Suppressor macrophage (primary cell): ENCODE data around the gene KCNQ1OT1.

ENCODE experiments used
- DNase-seq, 4 experiments: peaks; one replicate each; pipeline ENCODE4 v3.0.0-alpha.2; 2020 to 2022

Gene KCNQ1OT1

DNA sequence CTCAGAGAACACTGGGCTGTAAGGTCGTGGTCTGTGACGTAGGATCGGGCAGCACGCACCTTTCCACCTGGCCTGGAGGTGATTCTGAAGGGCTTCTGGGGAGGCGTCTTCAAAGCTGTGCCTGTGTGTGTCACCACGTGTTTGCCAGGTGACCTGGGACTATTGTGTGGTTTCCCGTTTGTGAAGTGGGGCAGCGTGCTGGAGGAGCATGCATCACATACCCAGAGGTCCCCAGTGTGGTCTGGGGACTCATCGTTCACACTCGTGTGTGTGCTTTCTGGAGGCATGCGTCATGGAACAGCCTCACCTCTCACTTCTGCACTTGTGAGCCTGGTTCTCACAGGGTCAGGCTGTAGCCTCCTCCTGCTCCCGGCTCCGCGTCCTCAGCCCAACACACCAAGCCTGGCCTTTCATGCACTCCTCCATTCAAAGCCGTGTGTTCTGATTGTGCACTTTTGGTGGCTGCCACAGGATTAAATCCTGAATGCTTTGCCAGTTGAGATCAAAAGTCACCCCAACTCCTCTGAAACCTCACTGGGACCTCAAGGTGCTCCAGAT is 106.3 kb downstream of the KCNQ1OT1 start:
- no peak for DNase-seq

DNA sequence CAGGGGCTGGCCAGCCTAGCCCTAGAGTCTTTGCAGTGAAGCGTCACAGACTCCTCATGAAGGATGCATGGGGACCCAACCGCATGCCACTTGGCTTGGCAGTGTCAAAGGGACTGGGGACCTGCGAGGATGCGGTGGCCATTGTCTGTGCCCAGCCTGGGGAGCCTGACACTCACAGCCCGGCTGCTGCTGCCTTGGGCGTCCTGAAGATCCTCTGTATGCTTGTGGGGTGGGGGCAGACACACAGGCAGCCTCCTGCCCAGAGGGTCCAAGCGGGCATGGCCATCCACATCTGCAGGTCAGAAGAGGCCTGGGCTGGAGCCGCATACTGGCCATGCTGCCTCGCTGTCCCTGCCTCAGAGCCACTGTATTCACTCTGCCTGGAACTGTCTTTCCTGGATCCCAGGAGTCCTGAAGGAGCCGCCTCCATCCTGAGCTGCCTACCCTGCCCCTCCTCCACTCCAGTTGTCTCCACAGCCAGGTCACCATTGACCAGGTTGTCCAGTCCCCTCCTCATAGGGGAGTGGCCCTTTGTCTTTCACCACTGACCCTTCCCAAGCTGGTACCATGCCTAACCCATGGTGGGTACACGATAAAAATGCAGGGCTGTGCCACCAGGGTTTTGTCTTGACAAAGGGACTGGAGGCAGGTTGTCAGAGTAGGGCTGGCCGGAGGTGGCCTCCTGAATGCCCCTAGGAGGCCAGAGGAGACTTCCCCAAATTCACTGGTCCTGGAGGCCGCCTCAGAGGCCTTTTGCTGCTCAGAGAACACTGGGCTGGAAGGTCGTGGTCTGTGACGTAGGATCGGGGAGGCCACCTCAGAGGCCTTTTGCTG is 107.0 kb downstream of the KCNQ1OT1 start:
- DNase-seq: no peak

DNA sequence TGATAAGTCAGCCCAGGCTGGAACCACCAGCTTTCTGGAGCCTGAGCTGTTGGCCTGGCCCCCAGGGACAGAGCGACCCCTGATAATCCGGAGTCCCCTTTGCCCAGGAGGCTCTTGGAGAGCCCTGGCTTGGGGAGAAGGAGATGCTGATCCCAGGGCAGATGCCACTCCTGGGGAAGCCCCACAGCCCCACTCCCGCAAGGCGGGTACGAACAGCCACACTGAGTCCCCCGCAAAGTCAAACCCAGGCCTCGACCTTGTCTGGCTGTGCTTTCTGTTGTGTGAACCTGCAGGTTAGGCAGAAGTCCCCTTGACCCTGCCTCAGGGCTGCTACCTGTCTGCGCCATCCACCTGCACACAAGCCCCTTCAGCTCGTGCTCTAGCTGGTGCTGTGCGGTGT is 108.0 kb downstream of the KCNQ1OT1 start:
- no peak for DNase-seq

DNA sequence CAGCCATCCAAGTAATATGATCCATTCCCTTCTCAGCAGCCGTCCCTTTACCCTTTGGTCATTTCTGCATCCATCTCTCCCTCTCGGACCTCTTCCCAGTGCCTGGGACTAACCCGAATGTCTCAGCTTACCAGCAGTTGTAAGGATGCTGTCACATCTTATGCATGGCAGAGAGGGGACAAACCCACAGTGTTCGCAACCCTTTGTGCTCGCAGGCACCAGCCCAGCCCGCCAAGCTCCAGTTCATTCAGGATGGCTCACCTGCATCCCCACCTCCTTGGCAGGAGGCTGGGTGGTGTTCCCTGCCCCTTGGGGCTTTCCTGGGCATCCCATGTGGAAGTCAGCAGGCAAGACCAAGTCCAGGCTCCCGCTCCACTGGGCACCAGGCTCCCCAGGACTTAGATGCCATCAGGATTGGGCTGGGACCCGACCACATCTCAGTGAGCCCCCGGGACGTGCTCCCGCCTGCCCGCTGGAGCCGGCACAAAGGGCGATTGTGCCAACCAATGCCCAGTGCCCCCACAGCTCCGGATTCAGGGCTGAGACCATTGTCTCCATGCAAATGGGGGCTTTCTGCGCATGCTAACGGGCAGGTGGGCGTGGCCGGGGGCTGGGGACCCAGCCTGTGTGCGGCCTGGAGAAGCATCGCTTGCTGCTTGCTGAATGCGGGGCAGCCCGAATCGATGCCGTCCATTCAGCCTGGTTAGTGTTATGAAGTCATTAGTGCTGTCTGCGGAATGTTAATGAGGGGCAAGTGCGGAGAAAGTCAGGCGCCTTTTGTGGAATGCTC is 108.6 kb downstream of the KCNQ1OT1 start:
- no peak for DNase-seq

DNA sequence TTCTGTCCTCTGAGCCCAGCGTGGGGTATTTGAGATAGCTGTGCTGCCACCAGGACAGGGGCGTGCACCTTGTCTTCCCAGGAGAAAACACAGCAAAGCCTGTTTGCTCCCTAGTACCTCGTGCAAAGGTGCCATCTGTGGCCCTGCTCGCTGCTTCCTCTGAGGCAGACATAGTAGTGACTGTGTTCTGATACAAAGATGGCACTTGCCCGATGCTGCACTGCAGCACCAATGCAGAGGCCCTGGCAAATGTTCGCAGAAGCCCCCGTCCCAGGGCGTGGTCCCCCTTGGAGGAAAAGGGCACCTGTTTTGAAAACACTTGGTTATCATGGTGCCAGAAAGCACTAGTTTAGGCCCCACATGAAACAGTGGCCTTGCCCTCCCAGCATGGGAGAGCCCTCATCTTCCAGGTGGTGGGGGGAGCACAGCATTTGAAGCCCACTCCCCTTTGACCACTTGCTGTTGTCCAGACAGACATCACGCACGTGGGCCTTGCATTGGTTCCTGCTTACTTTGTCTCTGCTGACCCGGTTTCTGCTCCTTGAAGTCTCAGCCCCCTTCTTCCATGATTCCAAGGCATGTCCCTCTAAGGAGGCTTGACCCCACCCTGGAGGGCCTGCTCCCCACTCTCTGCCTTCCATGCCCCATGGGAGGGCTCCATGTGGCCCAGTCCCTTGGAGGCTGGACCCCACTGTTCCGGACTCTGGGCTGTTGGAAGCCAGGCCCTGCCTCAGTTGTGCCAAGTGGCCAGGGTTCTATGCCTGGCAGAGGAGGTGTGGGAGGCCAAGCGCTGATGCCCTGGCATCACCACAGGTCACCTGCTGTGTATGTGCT is 109.4 kb downstream of the KCNQ1OT1 start:
- no peak for DNase-seq

DNA sequence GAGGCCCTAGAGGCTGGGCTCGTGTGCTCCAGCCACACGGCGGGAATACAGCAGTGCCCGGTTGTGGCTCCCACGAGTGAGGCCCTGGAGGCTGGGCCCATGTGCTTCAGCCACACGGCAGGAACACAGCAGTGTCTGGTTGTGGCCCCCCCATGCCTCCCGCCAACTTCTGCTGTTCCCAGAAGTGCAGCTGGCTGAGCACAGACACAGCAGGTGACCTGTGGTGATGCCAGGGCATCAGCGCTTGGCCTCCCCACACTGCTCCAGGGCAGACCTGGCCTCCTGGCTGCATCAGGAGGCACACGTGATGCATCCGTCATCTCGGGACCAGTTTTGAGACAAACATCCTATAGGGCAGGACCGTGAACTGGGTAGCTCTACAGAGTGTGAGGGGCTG is 110.3 kb downstream of the KCNQ1OT1 start:
- no peak for DNase-seq

DNA sequence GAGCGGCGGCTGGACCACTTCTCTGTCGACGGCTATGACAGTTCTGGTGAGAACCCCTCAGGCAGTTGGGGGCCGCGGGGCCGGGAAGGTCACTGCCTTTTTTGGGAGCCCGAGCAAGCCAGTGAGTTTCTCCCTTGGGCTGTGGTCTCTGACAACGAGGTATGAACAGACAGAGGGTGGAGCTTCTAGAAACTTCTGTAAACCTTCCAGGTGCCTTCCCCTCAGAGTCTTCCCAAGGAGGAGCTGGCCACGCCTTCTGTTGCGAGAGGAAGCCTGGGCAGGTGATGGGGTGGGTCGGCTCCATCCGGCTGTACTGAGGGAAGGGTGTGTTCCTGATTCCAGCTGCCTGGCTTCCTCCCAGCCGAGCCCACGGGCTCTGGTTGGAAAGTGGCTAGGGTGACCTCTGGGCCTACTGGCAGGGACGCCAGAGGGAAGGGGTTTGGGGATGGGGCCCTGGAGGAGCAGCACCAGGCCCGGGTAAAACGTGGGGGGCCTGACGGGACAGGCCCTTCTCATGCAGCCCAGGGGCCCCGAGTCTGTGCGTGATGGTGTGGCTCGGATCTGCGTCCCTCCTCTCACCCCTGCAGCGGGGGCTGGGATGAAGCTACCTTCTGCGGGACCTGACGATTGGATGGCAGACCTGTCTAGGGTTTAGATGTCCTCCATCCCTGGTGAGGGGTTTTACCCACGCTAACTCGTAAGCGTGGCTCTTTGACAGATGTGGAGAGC is 110.8 kb downstream of the KCNQ1OT1 start:
- DNase-seq: no peak

DNA sequence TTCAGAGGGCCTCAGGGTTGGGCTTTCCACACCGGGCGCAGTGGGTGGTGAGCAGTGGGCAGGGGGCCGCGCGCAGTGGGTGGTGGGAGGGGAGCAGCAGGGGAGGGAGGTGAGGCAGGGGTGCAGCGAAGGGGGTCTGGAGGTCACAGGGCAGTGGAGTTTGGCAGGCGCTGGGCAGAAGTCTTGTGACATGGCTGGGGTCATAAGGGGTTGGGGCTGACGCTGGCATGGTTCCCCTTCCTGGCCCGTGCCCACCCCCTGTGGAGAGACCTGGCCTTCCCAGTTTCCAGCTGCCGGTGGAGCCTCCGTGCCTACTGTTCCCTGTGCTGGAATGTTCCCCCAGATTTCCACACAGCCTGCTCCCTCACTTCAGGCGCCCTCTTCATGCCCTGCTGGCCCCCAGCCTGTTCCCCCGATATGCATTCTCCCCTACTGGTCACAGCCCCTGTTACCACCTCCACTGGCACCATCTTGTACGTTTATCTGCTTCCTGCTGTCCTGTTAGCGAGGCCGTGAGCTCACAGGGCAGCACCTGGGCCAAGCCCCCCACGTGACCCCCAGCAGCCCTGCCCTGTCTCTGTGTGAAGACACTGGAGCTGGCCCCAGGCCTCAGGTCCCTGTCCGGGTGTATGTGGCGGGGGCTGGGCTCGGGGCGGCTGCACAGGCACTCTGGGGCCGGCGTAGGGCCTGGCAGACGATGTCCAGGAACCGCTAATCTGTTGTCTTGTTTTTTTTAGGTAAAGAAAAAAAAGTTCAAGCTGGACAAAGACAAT is 111.6 kb downstream of the KCNQ1OT1 start:
- DNase-seq: no peak

DNA sequence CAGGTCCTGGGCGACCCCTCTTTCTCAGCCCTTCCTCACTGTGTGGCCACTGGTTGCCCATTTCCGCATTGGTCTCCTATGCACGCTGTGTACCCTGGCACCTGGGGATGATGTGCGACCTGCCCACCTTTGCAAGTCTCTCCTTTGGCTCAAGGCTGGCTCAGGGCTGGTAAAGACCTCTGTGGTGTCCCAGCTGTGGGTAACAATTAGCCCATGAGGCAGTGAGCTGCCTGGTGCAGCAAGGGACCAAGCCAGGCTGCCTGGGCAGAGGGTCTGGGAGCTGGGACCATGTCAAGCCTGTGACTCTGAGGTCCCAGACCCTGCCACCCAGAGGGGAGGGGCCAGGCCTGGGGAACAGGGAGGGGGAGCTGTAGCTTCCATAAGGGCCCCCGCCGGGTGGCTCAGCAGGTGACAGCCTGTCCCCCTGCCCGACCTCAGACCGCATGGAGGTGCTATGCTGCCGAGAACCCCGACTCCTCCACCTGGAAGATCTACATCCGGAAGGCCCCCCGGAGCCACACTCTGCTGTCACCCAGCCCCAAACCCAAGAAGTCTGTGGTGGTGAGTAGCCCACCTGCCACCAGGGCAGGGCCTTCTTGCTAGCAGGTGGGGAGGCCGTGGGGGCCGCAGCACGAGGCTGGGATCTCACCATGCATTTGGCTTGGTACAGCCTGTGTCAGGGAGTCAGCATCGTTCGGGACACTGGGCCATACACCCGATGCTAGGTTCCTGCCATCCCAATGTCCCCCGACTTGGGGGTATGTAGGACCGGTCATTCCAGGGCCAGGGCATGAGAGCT is 112.5 kb downstream of the KCNQ1OT1 start:
- DNase-seq: no peak

DNA sequence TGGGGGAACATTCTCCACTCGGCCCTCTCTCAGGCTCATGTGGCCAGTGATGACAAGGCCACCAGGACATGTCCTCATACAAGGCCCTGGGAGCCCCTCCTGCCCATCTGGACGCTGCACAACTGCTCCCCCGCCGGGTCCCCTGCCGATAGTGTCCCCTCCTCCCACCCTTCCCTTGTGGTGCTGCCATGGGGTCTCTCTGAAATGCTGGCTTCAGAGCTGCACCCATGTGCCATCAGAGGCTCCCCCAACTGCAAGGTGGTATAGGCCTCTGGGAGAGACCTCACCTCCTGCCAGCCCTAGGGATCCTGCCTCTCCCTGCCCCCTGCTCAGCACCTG is 113.0 kb downstream of the KCNQ1OT1 start:
- DNase-seq: no peak

DNA sequence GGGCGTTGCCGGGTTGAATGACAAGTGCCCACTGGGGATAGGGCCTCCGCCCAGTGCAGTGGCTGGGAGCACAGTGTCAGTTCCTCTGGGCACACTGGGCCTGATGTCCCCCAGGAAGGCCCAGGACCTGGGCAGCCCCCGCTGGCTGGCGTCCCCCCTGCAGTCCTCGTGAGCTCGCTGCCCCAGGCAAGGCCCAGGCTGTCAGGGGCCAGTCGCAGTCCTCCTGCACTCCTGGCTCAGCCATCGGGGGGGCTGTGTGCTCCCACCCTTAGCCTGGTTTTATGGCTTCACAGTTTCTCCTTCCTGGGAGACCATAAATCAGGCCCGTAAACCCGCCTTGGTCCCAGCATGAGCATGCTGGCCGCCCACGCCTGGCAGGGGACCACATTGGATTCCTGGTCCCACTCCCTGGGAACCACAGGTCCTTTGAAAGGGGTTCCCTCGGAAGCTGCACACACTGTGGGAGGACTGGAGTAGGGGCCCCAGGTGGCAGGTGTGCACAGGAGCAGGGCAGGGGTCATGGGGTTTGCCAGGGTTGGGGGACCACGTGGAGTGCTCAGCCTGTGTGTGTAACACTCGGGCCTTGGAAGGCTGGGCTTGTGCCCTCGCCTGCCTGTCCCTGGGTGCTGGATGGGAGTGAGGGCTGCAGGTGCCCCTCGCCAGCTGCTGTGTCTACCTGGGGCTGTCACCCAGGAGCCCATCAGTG is 113.6 kb downstream of the KCNQ1OT1 start:
- no peak for DNase-seq

DNA sequence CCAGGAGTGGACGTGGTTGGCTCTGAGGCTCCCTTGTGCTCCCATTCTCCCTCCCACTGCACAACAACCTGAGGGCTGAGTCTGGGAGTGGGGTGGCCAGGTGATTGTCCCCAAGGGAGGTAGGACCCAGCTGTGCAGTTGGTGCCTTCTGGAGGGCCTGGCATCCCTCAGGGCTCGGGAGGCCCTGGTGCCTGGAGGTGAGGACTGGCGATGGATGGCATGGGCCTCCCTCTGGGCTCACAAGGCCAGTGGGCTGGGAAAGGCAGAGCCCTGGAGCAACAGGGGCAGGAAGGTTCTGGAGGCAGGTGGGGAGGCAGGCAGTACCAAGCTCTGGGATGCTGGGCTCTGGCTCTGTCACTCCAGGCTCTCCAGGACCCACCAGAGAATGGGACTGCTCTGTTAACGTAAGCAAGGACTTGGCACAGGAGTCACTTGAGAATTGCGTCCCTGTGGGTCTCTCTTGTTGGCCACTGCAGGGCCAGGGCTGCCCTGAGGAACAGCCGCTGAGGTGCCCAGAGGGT is 114.2 kb downstream of the KCNQ1OT1 start:
- DNase-seq: no peak

DNA sequence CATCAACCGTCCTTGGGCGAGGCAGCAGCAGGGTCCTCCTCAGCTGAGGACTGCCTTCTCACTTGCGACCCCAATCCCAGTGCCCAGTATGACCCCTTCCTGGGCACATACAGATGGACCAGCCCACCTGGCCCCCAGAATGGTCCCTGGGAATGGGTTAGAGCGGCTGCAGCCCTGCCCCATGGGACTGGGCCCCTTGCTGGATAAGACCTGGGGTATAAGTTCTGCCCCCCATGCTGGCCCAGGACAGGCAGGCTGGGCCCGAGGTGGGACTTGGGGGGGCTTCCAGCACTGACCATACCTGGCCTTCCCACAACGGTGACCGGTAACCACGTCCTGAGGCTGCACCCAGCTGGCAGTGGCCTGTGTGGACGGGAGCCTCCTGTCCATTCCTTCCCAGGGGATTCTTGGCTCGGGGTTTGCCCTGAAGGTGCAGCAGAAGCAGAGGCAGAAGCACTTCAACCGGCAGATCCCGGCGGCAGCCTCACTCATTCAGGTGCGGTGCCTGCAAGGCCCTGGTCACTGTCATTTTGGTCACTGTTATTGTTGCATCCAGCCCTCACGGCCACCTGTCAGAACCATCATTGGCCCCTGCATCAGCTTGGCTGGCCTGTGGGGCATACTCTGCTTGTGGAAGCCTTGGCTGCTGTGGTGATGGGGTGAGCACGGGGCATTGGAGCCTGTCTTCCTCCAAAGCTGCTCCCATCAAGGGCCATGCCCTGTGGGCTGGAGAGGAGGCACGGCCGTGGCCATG is 114.8 kb downstream of the KCNQ1OT1 start:
- DNase-seq: no peak

DNA sequence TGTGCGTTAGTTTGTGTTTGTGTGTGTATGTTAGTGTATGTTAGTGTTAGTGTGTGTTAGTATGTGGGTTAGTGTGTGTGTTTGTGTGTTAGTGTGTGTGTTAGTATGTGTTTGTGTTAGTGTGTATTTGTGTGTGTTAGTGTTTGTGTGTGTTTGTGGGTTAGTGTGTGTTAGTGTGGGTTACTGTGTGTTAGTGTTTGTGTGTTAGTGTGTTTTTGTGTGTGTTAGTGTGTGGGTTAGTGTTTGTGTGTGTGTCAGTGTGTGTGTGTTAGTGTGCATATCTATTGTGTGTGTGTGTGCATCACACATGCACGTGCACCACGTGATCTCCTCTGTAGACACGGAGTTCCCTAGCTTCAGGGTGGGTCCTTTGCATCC is 115.4 kb downstream of the KCNQ1OT1 start:
- no peak for DNase-seq

DNA sequence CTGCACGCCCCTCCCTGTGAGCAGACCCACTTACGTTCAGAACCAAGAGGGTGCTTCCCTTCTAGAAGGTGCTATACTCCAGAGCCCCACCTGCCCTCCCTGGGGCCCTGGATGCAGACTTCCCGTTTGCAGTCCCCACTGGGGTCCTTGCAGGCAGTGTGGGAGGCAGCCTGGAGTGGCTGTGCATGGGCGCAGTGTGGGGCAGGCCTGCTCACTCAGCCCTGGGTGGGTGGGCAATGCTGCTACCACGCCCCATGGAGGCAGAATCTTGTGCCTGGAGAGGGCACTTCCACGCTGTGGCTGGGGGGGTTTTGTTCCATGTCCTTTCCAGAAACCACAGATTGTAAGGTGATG is 116.2 kb downstream of the KCNQ1OT1 start:
- DNase-seq: no peak

DNA sequence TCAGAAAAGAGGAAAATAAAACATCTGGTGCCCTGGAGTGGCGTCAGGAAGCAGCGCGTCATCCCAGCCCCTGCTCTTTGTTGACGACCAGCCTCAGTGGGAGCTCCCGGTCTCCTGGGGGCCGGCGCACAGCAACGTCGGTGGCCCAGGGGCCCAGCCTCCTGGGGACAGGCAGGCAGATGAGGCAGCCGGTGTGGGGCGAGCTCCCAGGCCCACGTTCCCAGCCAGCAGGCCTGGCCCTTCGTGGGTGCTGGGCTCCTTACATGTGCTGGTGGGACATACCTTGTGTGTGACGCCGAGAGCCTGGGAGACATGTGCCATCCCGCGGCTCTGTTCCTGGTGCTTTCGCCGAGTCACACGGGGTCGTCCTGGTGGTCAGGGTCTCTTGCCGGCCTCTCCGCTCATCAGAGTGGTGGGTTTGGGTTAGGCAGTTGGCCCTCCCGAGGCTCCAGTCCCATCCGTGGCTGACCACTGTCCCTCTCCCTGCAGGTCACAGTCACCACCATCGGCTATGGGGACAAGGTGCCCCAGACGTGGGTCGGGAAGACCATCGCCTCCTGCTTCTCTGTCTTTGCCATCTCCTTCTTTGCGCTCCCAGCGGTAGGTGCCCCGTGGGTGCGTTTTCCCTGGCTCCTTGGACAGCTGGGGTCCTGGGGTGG is 116.7 kb downstream of the KCNQ1OT1 start:
- DNase-seq: no peak

DNA sequence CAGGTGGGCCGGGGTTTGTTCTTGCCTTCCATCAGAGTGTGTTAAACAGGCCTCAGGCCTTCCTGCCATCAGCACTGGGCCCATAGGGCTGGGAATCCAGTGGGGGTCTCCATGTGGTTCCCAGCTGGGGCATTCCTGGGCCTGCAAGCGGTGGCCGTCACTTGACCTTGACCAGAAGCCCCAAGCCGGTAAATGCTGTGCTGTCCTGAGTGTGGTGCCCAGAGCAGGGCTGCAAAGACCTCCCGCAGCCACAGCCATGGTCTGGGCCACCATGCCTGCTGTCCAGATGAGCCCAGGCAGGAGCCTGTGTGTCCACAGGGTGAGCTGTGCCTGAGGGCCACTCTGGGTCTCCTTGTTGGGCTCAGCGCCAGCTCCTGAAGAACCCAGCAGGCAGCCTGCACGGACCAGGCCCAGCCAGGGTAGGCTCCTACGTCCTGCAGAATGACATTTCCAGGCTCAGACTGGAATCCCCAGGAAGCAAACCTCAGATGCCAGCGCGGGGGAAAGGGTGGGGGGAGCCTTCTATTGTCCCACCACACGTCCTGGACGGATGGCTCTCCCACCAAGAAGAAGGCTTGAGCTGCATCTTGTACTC is 117.3 kb downstream of the KCNQ1OT1 start:
- DNase-seq: no peak

DNA sequence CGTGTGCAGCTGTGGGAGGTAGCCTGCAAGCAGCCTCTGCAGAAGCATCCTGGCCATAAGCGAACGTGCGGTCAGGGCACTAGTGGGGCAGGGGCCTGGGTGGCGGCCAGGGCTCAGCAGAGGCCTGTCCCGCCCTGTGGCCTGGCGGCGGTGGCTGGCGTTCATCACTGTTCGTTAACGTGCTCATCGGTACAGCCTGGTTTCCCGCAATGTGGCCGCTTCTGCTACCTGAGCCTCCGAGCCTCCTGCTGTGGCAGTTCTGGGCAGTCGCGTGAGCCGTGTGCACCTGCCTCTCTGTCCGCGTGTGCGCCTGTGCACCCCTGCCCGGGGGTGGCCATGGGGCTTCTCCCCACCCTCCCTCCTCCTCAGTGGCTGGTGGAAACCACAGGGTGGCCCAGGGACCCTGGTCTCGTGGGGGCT is 117.9 kb downstream of the KCNQ1OT1 start:
- no peak for DNase-seq
